Liver (tissue), 9 donors: ENCODE data around the gene AGTRAP. TPM values are rescaled to one million over a fixed set of nuclear protein-coding genes. Genes with fewer than 3 reads are reported as not detected.

ENCODE experiments used
- DNase-seq: peaks from one replicate; pipeline ENCODE4 v3.0.0-alpha.2; 2017; ENCODE audit warnings: low spot score
- H3K27ac ChIP-seq, 2 donors: one replicate each; pipeline ENCODE4 v1.7.0; 2013; ENCODE audit warnings: inconsistent platforms in 2 of 2, low read length in 2 of 2, control low read depth in 1 of 2, low read depth in 1 of 2, mild to moderate bottlenecking in 1 of 2
- H3K27me3 ChIP-seq, 4 donors: one replicate each; pipeline versions ENCODE4 v1.6.1 to v1.7.0; 2013; ENCODE audit warnings: low read length in 3 of 4, inconsistent platforms in 1 of 4, mild to moderate bottlenecking in 1 of 4, moderate library complexity in 1 of 4; ENCODE audit not compliant: control insufficient read depth in 4 of 4, insufficient read depth in 4 of 4
- H3K36me3 ChIP-seq, 4 donors: one replicate each; pipeline versions ENCODE4 v1.6.1 to v1.7.0; 2013; ENCODE audit warnings: low read length in 3 of 4, mild to moderate bottlenecking in 3 of 4, low read depth in 1 of 4, moderate library complexity in 1 of 4; ENCODE audit not compliant: control insufficient read depth in 4 of 4, insufficient read depth in 3 of 4
- H3K4me1 ChIP-seq, 4 donors: one replicate each; pipeline versions ENCODE4 v1.6.1 to v1.7.0; 2013; ENCODE audit warnings: low read length in 3 of 4, mild to moderate bottlenecking in 3 of 4, moderate library complexity in 1 of 4; ENCODE audit not compliant: control insufficient read depth in 4 of 4, insufficient read depth in 4 of 4
- H3K4me3 ChIP-seq, 3 donors: one replicate each; pipeline versions ENCODE4 v1.6.1 to v1.7.0; 2013; ENCODE audit warnings: low read length in 3 of 3, control low read depth in 1 of 3, low read depth in 1 of 3, mild to moderate bottlenecking in 1 of 3
- H3K9ac ChIP-seq, 2 donors: one replicate each; pipeline ENCODE4 v1.7.0; 2013; ENCODE audit warnings: low read length in 2 of 2, mild to moderate bottlenecking in 2 of 2, moderate library complexity in 2 of 2, control low read depth in 1 of 2, low read depth in 1 of 2
- H3K9me3 ChIP-seq, 4 donors: one replicate each; pipeline versions ENCODE4 v1.6.1 to v1.7.0; 2013; ENCODE audit warnings: low read length in 3 of 4; ENCODE audit not compliant: control insufficient read depth in 4 of 4
- ATF3 ChIP-seq: IDR thresholded peaks from 2 replicates; pipeline ENCODE4 v1.6.1; 2016; ENCODE audit warnings: antibody characterized with exemption
- CTCF ChIP-seq: fragments of 150-350 bp; IDR thresholded peaks from 2 replicates; pipeline ENCODE4 v1.5.1; 2017; ENCODE audit warnings: improper control_type of control experiment, low read depth, low read length; ENCODE audit not compliant: missing input control
- EGR1 ChIP-seq, 2 donors: IDR thresholded peaks; 2 replicates each; pipeline ENCODE4 v1.6.1; 2016 to 2018; ENCODE audit warnings: antibody characterized with exemption in 2 of 2, low read depth in 2 of 2
- FOXA1 ChIP-seq: IDR thresholded peaks from 2 replicates; pipeline ENCODE4 v1.6.1; 2016; ENCODE audit warnings: antibody characterized with exemption
- FOXA2 ChIP-seq: IDR thresholded peaks from 2 replicates; pipeline ENCODE4 v1.6.1; 2016; ENCODE audit warnings: antibody characterized with exemption
- GABPA ChIP-seq, 2 donors: IDR thresholded peaks in 1 of 2; conservative IDR thresholded peaks in 1 of 2; 2 replicates each; pipeline ENCODE4 v1.6.1; 2016; ENCODE audit warnings: antibody characterized with exemption in 2 of 2, mild to moderate bottlenecking in 1 of 2, moderate library complexity in 1 of 2
- HNF4A ChIP-seq, 2 donors: conservative IDR thresholded peaks; 2 replicates each; pipeline ENCODE4 v1.6.1; 2016; ENCODE audit warnings: antibody characterized with exemption in 2 of 2, mild to moderate bottlenecking in 2 of 2
- HNF4G ChIP-seq: IDR thresholded peaks from 2 replicates; pipeline ENCODE4 v1.6.1; 2016; ENCODE audit warnings: antibody characterized with exemption
- JUND ChIP-seq, 2 donors: IDR thresholded peaks; 2 replicates each; pipeline ENCODE4 v1.6.1; 2016; ENCODE audit warnings: antibody characterized with exemption in 2 of 2
- MAX ChIP-seq: IDR thresholded peaks from 2 replicates; pipeline ENCODE4 v1.6.1; 2016; ENCODE audit warnings: antibody characterized with exemption
- NR2F2 ChIP-seq: IDR thresholded peaks from 2 replicates; pipeline ENCODE4 v1.6.1; 2016; ENCODE audit warnings: antibody characterized with exemption
- RAD21 ChIP-seq, 2 donors: IDR thresholded peaks; 2 replicates each; pipeline ENCODE4 v1.6.1; 2016; ENCODE audit warnings: antibody characterized with exemption in 2 of 2, mild to moderate bottlenecking in 2 of 2
- REST ChIP-seq: IDR thresholded peaks from 2 replicates; pipeline ENCODE4 v1.6.1; 2016; ENCODE audit warnings: antibody characterized with exemption, mild to moderate bottlenecking
- RXRA ChIP-seq, 2 donors: IDR thresholded peaks; 2 replicates each; pipeline ENCODE4 v1.6.1; 2017 to 2018; ENCODE audit warnings: antibody characterized with exemption in 2 of 2, mild to moderate bottlenecking in 1 of 2
- SP1 ChIP-seq: IDR thresholded peaks from 2 replicates; pipeline ENCODE4 v1.6.1; 2018; ENCODE audit warnings: antibody characterized with exemption, mild to moderate bottlenecking
- TAF1 ChIP-seq: conservative IDR thresholded peaks from 2 replicates; pipeline ENCODE4 v1.6.1; 2016; ENCODE audit warnings: antibody characterized with exemption, mild to moderate bottlenecking
- YY1 ChIP-seq: IDR thresholded peaks from 2 replicates; pipeline ENCODE4 v1.6.1; 2016; ENCODE audit warnings: antibody characterized with exemption, mild to moderate bottlenecking
- ZBTB33 ChIP-seq: IDR thresholded peaks from 2 replicates; pipeline ENCODE4 v1.6.1; 2016; ENCODE audit warnings: antibody characterized with exemption
- WGBS: extraction: QIAGEN DNeasy Blood & Tissue Kit; methylation state at CpG from one replicate; pipeline ENCODE4 v1.1.7; 2013; 5-methylcytosine and 5-hydroxymethylcytosine counted together
- polyA plus RNA-seq, 2 donors: library from polyadenylated mRNA; stranded (reverse) in 1 of 2; unstranded in 1 of 2; fragments of 200-250 nt in 1 of 2; fragments of >200 nt in 1 of 2; fragmentation: Nextera tagmentation in 1 of 2; extraction: Ambion mirVana in 1 of 2; gene quantifications; one replicate each; pipeline versions ENCODE4 v1.2.1 to v1.2.3, GENCODE V29; 2013 to 2015
- total RNA-seq, 2 donors: library from RNA; depleted of rRNA; stranded (reverse); fragments of >200 nt; gene quantifications; one replicate each; pipeline ENCODE4 v1.2.3, GENCODE V29; 2014
- donor health status: healthy.
- donor health status: healthy.
- donor health status: healthy.
- donor health status: healthy.
- donor health status: healthy.

AGTRAP gene
- total and polyA plus RNA-seq, 4 donors, result 8.5 to 19.3 (median 17.5) TPM

- Histone ChIP-seq H3K27ac (no peak overlapping the region), H3K4me3 (no peak overlapping the region), H3K4me1 (peaks cover 0 to 4% (median 0%) of the 10 kb centered on the region in 4 donors), H3K9me3 (no peaks in the 10 kb centered on the region), H3K9ac (no peak overlapping the region), H3K27me3 (peaks cover 0 to 6% (median 0%) of the 10 kb centered on the region in 4 donors), H3K36me3 (no peaks in the 10 kb centered on the region)
- TF ChIP-seq FOXA2, result no peak
- no peak for TF ChIP-seq FOXA1
- no peak for TF ChIP-seq HNF4A (conservative IDR thresholded peaks at IDR 0.05)
- TF ChIP-seq SP1, result no peak
- TF ChIP-seq HNF4G, result no peak
- TF ChIP-seq RXRA (IDR thresholded peaks at IDR 0.05), result no peak
- TF ChIP-seq ATF3, result no peak
- TF ChIP-seq NR2F2, result no peak
- TF ChIP-seq JUND (IDR thresholded peaks at IDR 0.05), result no peak
- TF ChIP-seq GABPA (IDR thresholded peaks at IDR 0.05 in 1 of 2, conservative IDR thresholded peaks at IDR 0.05 in 1 of 2), result no peak
- no peak for TF ChIP-seq TAF1
- no peak for TF ChIP-seq EGR1 (IDR thresholded peaks at IDR 0.05; ENCODE audit: low read depth in 2 of 2)
- no peak for TF ChIP-seq REST
- TF ChIP-seq CTCF, result no peak
- no peak for TF ChIP-seq MAX
- no peak for TF ChIP-seq YY1
- TF ChIP-seq RAD21 (IDR thresholded peaks at IDR 0.05), result no peak
- no peak for TF ChIP-seq ZBTB33
- DNase-seq, result no peak
- WGBS, result 96% methylated on average over 1 of the region's 1 CpG
Observed at GRCh38 chr1:11757047-11757446, 21.1 kb downstream of the AGTRAP start.
